ENCODE measurements around the gene ZNF580.

ZNF580 gene

GRCh38 chr19:55640577-55641425 lies at the start of gene ZNF580:
TSS of gene ZNF580 (plus strand) at chr19:55641002. CDS start at chr19:55642509, 1,507 bp downstream.
- Mint-ChIP-seq H3K9me3 (peaks cover 7% of the 10 kb centered on the region), H3K4me1 (ENCODE audit: low read depth) (peaks cover 68% of the 10 kb centered on the region), H3K4me3 (peak within 1 kb of the TSS; percentile 87), H3K27ac (peak within 1 kb of the TSS; percentile 96), H3K27me3 (no peaks in the 10 kb centered on the region), H3K36me3 (ENCODE audit: low read depth) (peaks cover 84% of the 10 kb centered on the region)
- peak; percentile 86 for DNase-seq

GRCh38 chr19:55591555-55591954 lies 49.2 kb upstream of the ZNF580 start:
- Mint-ChIP-seq H3K36me3 (ENCODE audit: low read depth) (peaks cover 36% of the 10 kb centered on the region), H3K27ac (no peak overlapping the region)

GRCh38 chr19:55592391-55593090 lies 48.3 kb upstream of the ZNF580 start:
- no peak overlapping the region for H3K27ac Mint-ChIP-seq
- peaks cover 8% of the 10 kb centered on the region for H3K4me1 Mint-ChIP-seq (ENCODE audit: low read depth)
- DNase-seq: no peak
- peaks cover 45% of the 10 kb centered on the region for H3K36me3 Mint-ChIP-seq (ENCODE audit: low read depth)
- no peaks in the 10 kb centered on the region for H3K27me3 Mint-ChIP-seq
- H3K9me3 Mint-ChIP-seq: no peaks in the 10 kb centered on the region
- no peak overlapping the region for H3K4me3 Mint-ChIP-seq

More at GRCh38 chr19:55591555-55591954, 49.2 kb upstream of the ZNF580 start:
- DNase-seq: no peak
- Mint-ChIP-seq H3K4me3 (no peak overlapping the region), H3K9me3 (no peaks in the 10 kb centered on the region), H3K4me1 (ENCODE audit: low read depth) (peaks cover 14% of the 10 kb centered on the region), H3K27me3 (no peaks in the 10 kb centered on the region)

GRCh38 chr19:55593096-55593772 lies 47.6 kb upstream of the ZNF580 start:
- DNase-seq: no peak
- Mint-ChIP-seq H3K4me3 (no peak overlapping the region), H3K4me1 (ENCODE audit: low read depth) (peaks cover 10% of the 10 kb centered on the region), H3K9me3 (no peaks in the 10 kb centered on the region), H3K27ac (no peak overlapping the region), H3K27me3 (no peaks in the 10 kb centered on the region), H3K36me3 (ENCODE audit: low read depth) (peaks cover 51% of the 10 kb centered on the region)

GRCh38 chr19:55594996-55595545 lies 45.7 kb upstream of the ZNF580 start:
- DNase-seq: no peak
- H3K27ac Mint-ChIP-seq: no peak overlapping the region
- no peak overlapping the region for H3K4me3 Mint-ChIP-seq
- H3K9me3 Mint-ChIP-seq: peaks cover 4% of the 10 kb centered on the region
- H3K4me1 Mint-ChIP-seq (ENCODE audit: low read depth): peaks cover 14% of the 10 kb centered on the region
- peaks cover 60% of the 10 kb centered on the region for H3K36me3 Mint-ChIP-seq (ENCODE audit: low read depth)
- H3K27me3 Mint-ChIP-seq: no peaks in the 10 kb centered on the region

- Mint-ChIP-seq H3K9me3 (peaks cover 4% of the 10 kb centered on the region), H3K4me1 (ENCODE audit: low read depth) (peaks cover 20% of the 10 kb centered on the region), H3K4me3 (no peak overlapping the region), H3K27ac (no peak overlapping the region), H3K36me3 (ENCODE audit: low read depth) (peaks cover 58% of the 10 kb centered on the region), H3K27me3 (no peaks in the 10 kb centered on the region)
- no peak for DNase-seq
These were observed 44.5 kb upstream of the ZNF580 start for GRCh38 chr19:55596304-55596703.

GRCh38 chr19:55597501-55597921 lies 43.3 kb upstream of the ZNF580 start:
- peaks cover 4% of the 10 kb centered on the region for H3K9me3 Mint-ChIP-seq
- H3K27ac Mint-ChIP-seq: no peak overlapping the region
- H3K27me3 Mint-ChIP-seq: no peaks in the 10 kb centered on the region
- no peak for DNase-seq
- peaks cover 26% of the 10 kb centered on the region for H3K4me1 Mint-ChIP-seq (ENCODE audit: low read depth)
- no peak overlapping the region for H3K4me3 Mint-ChIP-seq
- peaks cover 55% of the 10 kb centered on the region for H3K36me3 Mint-ChIP-seq (ENCODE audit: low read depth)

- H3K4me3 Mint-ChIP-seq: no peak overlapping the region
These were observed 42.8 kb upstream of the ZNF580 start for GRCh38 chr19:55598034-55598433.

GRCh38 chr19:55598719-55599467 lies 41.9 kb upstream of the ZNF580 start:
- Mint-ChIP-seq H3K27ac (peak overlapping the region; percentile 100), H3K4me3 (peak overlapping the region; percentile 97), H3K36me3 (ENCODE audit: low read depth) (peaks cover 56% of the 10 kb centered on the region), H3K9me3 (peaks cover 4% of the 10 kb centered on the region), H3K4me1 (ENCODE audit: low read depth) (peaks cover 33% of the 10 kb centered on the region), H3K27me3 (no peaks in the 10 kb centered on the region)
- DNase-seq: peak; percentile 98

More at GRCh38 chr19:55598034-55598433, 42.8 kb upstream of the ZNF580 start:
- H3K27ac Mint-ChIP-seq: peak overlapping the region; percentile 29
- peaks cover 27% of the 10 kb centered on the region for H3K4me1 Mint-ChIP-seq (ENCODE audit: low read depth)
- H3K27me3 Mint-ChIP-seq: no peaks in the 10 kb centered on the region
- peaks cover 56% of the 10 kb centered on the region for H3K36me3 Mint-ChIP-seq (ENCODE audit: low read depth)
- no peak for DNase-seq
- peaks cover 4% of the 10 kb centered on the region for H3K9me3 Mint-ChIP-seq

GRCh38 chr19:55599468-55599841 lies 41.3 kb upstream of the ZNF580 start, which contains the start of gene FIZ1:
TSS of gene FIZ1 (minus strand) at chr19:55599517. CDS start at chr19:55597865, 1,652 bp downstream.
- H3K9me3 Mint-ChIP-seq: peaks cover 4% of the 10 kb centered on the region
- H3K36me3 Mint-ChIP-seq (ENCODE audit: low read depth): peaks cover 53% of the 10 kb centered on the region
- peak within 1 kb of the TSS; percentile 97 for H3K4me3 Mint-ChIP-seq
- H3K27me3 Mint-ChIP-seq: no peaks in the 10 kb centered on the region
- H3K4me1 Mint-ChIP-seq (ENCODE audit: low read depth): peaks cover 36% of the 10 kb centered on the region
- peak; percentile 98 for DNase-seq
- peak within 1 kb of the TSS; percentile 100 for H3K27ac Mint-ChIP-seq

GRCh38 chr19:55599842-55600661 lies 40.8 kb upstream of the ZNF580 start, which contains the start of gene ZNF524:
TSS of gene ZNF524 (plus strand) at chr19:55600288. CDS start at chr19:55602113, 1,825 bp downstream.
- H3K36me3 Mint-ChIP-seq (ENCODE audit: low read depth): peaks cover 48% of the 10 kb centered on the region
- no peaks in the 10 kb centered on the region for H3K27me3 Mint-ChIP-seq
- H3K27ac Mint-ChIP-seq: peak within 1 kb of the TSS; percentile 100
- peaks cover 4% of the 10 kb centered on the region for H3K9me3 Mint-ChIP-seq
- peak; percentile 92 for DNase-seq
- H3K4me3 Mint-ChIP-seq: peak within 1 kb of the TSS; percentile 97
- peaks cover 40% of the 10 kb centered on the region for H3K4me1 Mint-ChIP-seq (ENCODE audit: low read depth)

GRCh38 chr19:55600662-55601028 lies 40.2 kb upstream of the ZNF580 start:
- Mint-ChIP-seq H3K4me3 (peak overlapping the region; percentile 97), H3K27ac (peak overlapping the region; percentile 88), H3K27me3 (no peaks in the 10 kb centered on the region), H3K4me1 (ENCODE audit: low read depth) (peaks cover 40% of the 10 kb centered on the region), H3K9me3 (peaks cover 4% of the 10 kb centered on the region), H3K36me3 (ENCODE audit: low read depth) (peaks cover 42% of the 10 kb centered on the region)
- DNase-seq: no peak

GRCh38 chr19:55601084-55601483 lies 39.7 kb upstream of the ZNF580 start:
- Mint-ChIP-seq H3K9me3 (peaks cover 4% of the 10 kb centered on the region), H3K36me3 (ENCODE audit: low read depth) (peaks cover 42% of the 10 kb centered on the region), H3K4me3 (peak overlapping the region; percentile 97), H3K27me3 (no peaks in the 10 kb centered on the region), H3K27ac (peak overlapping the region; percentile 88), H3K4me1 (ENCODE audit: low read depth) (peaks cover 41% of the 10 kb centered on the region)
- no peak for DNase-seq
